ENCODE results near the gene SPINT2. TPM values are rescaled to one million over a fixed set of nuclear protein-coding genes. Genes with fewer than 3 reads are reported as not detected.
A peak's percentile ranks its signal among the peaks of the same experiment; 100 is the strongest.

SPINT2 gene
- total RNA-seq, 8 experiments from 2014 or later = 0.59 to 46.2 (median 24.6) TPM

DNA sequence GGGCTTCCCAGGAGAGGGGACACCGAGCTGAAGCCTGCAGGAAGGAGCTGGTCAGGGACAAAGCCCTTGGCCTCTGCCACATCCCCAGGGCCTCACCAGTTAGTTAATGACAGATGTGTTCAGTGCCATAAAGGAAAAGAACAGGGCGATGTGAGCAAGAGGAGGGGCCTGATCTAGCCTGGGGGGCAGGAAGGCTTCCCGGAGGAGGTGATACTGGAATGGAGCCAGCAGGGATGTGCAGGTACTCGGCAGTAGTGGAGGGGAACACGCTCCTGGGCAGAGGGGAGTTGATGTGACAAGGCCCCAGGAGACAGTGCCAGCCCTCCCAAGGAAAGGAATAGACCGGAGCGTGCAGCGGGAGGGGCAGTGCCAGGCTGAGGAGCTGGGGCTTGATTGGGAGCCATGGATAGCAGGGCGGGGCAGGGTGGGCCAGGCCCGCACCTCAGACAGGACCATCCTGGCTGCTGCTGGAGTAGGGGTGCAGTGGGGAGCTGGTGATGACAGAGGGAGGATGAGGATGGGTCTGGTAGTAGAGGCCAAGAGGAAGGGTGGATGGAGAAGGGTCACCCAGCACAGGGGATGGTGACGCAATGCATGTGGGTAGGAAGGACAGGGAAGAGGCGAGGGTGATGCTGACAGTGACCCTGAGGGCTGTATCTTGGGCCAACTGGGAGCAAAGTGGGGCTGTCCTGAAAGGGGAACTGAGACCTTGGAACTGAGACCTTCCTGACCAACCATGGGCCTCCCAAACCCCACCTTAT, 43.8 kb downstream of the SPINT2 start:
- no peak overlapping the region for H3K4me3 ChIP-seq
- 88 to 91% (median 90%) methylated on average over 2 to 9 of the region's 12 CpGs; no CpG with 5 or more reads in 7 of the 10 experiments for WGBS, 10 experiments
- peak overlapping the region in 1 of 2 donors; percentile 52 for H3K27ac ChIP-seq
- in situ Hi-C loops (cut with MboI; ENCODE audit: low pct_unique_long_range_greater_than_20kb in 2 of 9, low sequenced_read_pairs in 9 of 9, unreplicated experiment in 9 of 9) = no loop called here
- peaks cover 0 to 12% of the 10 kb centered on the region in 2 donors for H3K4me1 ChIP-seq (replicated peaks in 1 of 2)
- ATAC-seq (replicated peaks in 6 of 8) = no peak

GRCh38 chr19:38308926-38309614, 44.7 kb downstream of the SPINT2 start:
- 90 to 100% (median 100%) methylated on average over 2 to 3 of the region's 24 CpGs; no CpG with 5 or more reads in 6 of the 10 experiments for WGBS, 10 experiments

GRCh38 chr19:38309615-38310278, 45.4 kb downstream of the SPINT2 start:
- Histone ChIP-seq H3K4me3 (no peak overlapping the region), H3K4me1 (replicated peaks in 1 of 2) (peaks cover 9 to 10% of the 10 kb centered on the region in 2 donors), H3K27ac (no peak overlapping the region)
- no peak for ATAC-seq (replicated peaks in 6 of 8)
- WGBS, 10 experiments = no CpG with 5 or more reads among the region's 3 CpGs
- in situ Hi-C loops (cut with MboI; ENCODE audit: low pct_unique_long_range_greater_than_20kb in 2 of 9, low sequenced_read_pairs in 9 of 9, unreplicated experiment in 9 of 9) = no loop called here

More at GRCh38 chr19:38308926-38309614, 44.7 kb downstream of the SPINT2 start:
- H3K27ac ChIP-seq = no peak overlapping the region
- in situ Hi-C loops (cut with MboI; ENCODE audit: low pct_unique_long_range_greater_than_20kb in 2 of 9, low sequenced_read_pairs in 9 of 9, unreplicated experiment in 9 of 9) = no loop called here
- no peak overlapping the region for H3K4me3 ChIP-seq
- no peak for ATAC-seq (replicated peaks in 6 of 8)
- H3K4me1 ChIP-seq (replicated peaks in 1 of 2) = peaks cover 7 to 12% of the 10 kb centered on the region in 2 donors

- no peak overlapping the region for H3K4me3 ChIP-seq
- H3K27ac ChIP-seq = no peak overlapping the region
- peaks cover 8 to 12% of the 10 kb centered on the region in 2 donors for H3K4me1 ChIP-seq (replicated peaks in 1 of 2)
- 57 to 80% (median 71%) methylated on average over 1 of the region's 2 CpGs; no CpG with 5 or more reads in 7 of the 10 experiments for WGBS, 10 experiments
- no peak for ATAC-seq (replicated peaks in 6 of 8)
- in situ Hi-C loops (cut with MboI; ENCODE audit: low pct_unique_long_range_greater_than_20kb in 2 of 9, low sequenced_read_pairs in 9 of 9, unreplicated experiment in 9 of 9) = no loop called here
These were observed 45.9 kb downstream of the SPINT2 start for GRCh38 chr19:38310279-38310670.

DNA sequence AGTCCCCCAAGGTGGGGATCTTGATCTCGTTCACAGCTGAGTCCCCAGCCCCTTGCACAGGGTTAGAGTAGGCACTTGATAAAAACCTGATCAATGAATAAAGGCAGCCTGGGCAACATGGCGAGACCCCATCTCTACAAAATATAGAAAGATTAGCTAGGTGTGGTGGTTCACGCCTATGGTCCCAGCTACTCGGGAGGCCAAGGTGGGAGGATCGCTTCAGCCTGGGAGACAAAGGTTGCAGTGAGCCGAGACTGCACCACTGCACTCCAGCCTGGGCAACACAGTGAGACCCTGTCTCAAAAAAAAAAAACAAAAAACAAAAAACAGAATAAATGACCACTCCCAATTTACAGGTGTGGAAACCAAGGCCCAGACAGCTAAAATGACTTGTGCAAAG, 46.6 kb downstream of the SPINT2 start:
- H3K4me1 ChIP-seq (replicated peaks in 1 of 2) = peaks cover 3 to 12% of the 10 kb centered on the region in 2 donors
- in situ Hi-C loops (cut with MboI; ENCODE audit: low pct_unique_long_range_greater_than_20kb in 2 of 9, low sequenced_read_pairs in 9 of 9, unreplicated experiment in 9 of 9) = no loop called here
- H3K4me3 ChIP-seq = no peak overlapping the region
- H3K27ac ChIP-seq = no peak overlapping the region
- 80 to 100% (median 93%) methylated on average over 1 to 5 of the region's 6 CpGs; no CpG with 5 or more reads in 5 of the 10 experiments for WGBS, 10 experiments
- ATAC-seq (replicated peaks in 6 of 8) = no peak

- in situ Hi-C loops (cut with MboI; ENCODE audit: low pct_unique_long_range_greater_than_20kb in 2 of 9, low sequenced_read_pairs in 9 of 9, unreplicated experiment in 9 of 9) = no loop called here
- Histone ChIP-seq H3K27ac (peak within 1 kb of the TSS; percentile 76), H3K4me1 (replicated peaks in 1 of 2) (peaks cover 10 to 12% of the 10 kb centered on the region in 2 donors), H3K4me3 (peak within 1 kb of the TSS; percentile 44 to 66 (median 51))
- 0 to 35% (median 3%) methylated on average over 2 to 13 of the region's 64 CpGs; no CpG with 5 or more reads in 3 of the 10 experiments for WGBS, 10 experiments
- peak; percentile 73 to 95 (median 92) for ATAC-seq (replicated peaks in 6 of 8)
These were observed 51.5 kb downstream of the SPINT2 start, which contains the start of gene YIF1B for GRCh38 chr19:38315657-38316476. TSS of gene YIF1B (minus strand) at chr19:38315947. CDS start at chr19:38315917, 30 bp downstream.

DNA sequence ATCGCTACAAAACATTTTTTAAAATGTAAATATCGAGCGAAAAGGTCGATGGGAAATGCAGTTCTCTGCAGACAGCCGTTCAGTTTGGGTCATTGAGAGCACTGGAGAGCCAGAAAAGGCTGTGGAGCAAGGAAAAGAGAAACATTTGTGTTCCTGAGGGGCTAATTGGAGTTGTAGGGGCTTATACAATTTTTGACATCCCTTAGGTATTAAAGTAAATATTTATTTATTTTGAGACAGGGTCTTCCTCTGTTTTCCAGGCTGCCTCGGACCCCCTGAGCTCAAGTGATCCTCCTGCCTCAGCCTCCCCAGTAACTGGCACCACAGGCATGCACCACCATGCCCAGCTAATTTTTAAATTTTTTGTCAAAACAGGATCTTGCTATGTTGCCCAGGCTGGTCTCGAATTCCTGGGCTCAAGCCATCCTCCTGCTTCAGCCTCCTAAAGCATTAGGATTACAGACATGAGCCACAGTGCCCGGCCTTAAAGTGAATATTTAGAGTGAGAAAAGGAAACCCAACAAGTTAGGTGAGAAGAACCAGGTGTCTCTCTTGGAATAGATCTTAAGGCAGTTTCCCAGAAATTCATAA, 52.2 kb downstream of the SPINT2 start:
- in situ Hi-C loops (cut with MboI; ENCODE audit: low pct_unique_long_range_greater_than_20kb in 2 of 9, low sequenced_read_pairs in 9 of 9, unreplicated experiment in 9 of 9) = no loop called here
- H3K27ac ChIP-seq = peak overlapping the region; percentile 76
- H3K4me1 ChIP-seq (replicated peaks in 1 of 2) = peaks cover 10 to 12% of the 10 kb centered on the region in 2 donors
- peak overlapping the region; percentile 44 to 66 (median 51) for H3K4me3 ChIP-seq
- no peak for ATAC-seq (replicated peaks in 6 of 8)
- 0 to 100% (median 26%) methylated on average over 1 to 7 of the region's 8 CpGs for WGBS, 10 experiments

GRCh38 chr19:38317104-38317612, 52.8 kb downstream of the SPINT2 start:
- no peak overlapping the region for H3K4me3 ChIP-seq
- peaks cover 10 to 12% of the 10 kb centered on the region in 2 donors for H3K4me1 ChIP-seq (replicated peaks in 1 of 2)
- ATAC-seq (replicated peaks in 6 of 8) = no peak
- WGBS, 10 experiments = 20 to 100% (median 85%) methylated on average over 1 to 9 of the region's 11 CpGs; no CpG with 5 or more reads in 2 of the 10 experiments
- H3K27ac ChIP-seq = no peak overlapping the region
- in situ Hi-C loops (cut with MboI; ENCODE audit: low pct_unique_long_range_greater_than_20kb in 2 of 9, low sequenced_read_pairs in 9 of 9, unreplicated experiment in 9 of 9) = no loop called here

- H3K4me3 ChIP-seq = no peak overlapping the region
- no peak overlapping the region for H3K27ac ChIP-seq
- in situ Hi-C loops (cut with MboI; ENCODE audit: low pct_unique_long_range_greater_than_20kb in 2 of 9, low sequenced_read_pairs in 9 of 9, unreplicated experiment in 9 of 9) = no loop called here
- ATAC-seq (replicated peaks in 6 of 8) = no peak
- WGBS, 10 experiments = 40 to 89% (median 80%) methylated on average over 1 to 5 of the region's 6 CpGs; no CpG with 5 or more reads in 6 of the 10 experiments
- H3K4me1 ChIP-seq (replicated peaks in 1 of 2) = peaks cover 9 to 10% of the 10 kb centered on the region in 2 donors
These were observed 54.3 kb downstream of the SPINT2 start for GRCh38 chr19:38318660-38319059.

- in situ Hi-C loops (cut with MboI; ENCODE audit: low pct_unique_long_range_greater_than_20kb in 2 of 9, low sequenced_read_pairs in 9 of 9, unreplicated experiment in 9 of 9) = loop anchor here in 1 of 9 experiments (10.0 kb wide), 1 partner anchor 415 kb away; the partner anchor contains the start of genes SIPA1L3 and WDR87
- Histone ChIP-seq H3K4me3 (peak within 1 kb of the TSS; percentile 30 to 40 (median 36)), H3K27ac (no peak within 1 kb of the TSS), H3K4me1 (replicated peaks in 1 of 2) (peaks cover 5 to 10% of the 10 kb centered on the region in 2 donors)
- WGBS, 10 experiments = 0 to 30% (median 13%) methylated on average over 1 to 18 of the region's 76 CpGs; no CpG with 5 or more reads in 3 of the 10 experiments
- ATAC-seq (replicated peaks in 6 of 8) = peak; percentile 3 to 21 (median 8)
These were observed 55.3 kb downstream of the SPINT2 start, which contains the start of gene KCNK6 for GRCh38 chr19:38319421-38320258. TSS of gene KCNK6 (plus strand) at chr19:38319845. CDS start at chr19:38319951, 106 bp downstream.

- WGBS, 10 experiments = 60 to 70% methylated on average over 1 to 2 of the region's 3 CpGs; no CpG with 5 or more reads in 8 of the 10 experiments
- no peak for ATAC-seq (replicated peaks in 6 of 8)
- Histone ChIP-seq H3K4me3 (no peak overlapping the region), H3K4me1 (replicated peaks in 1 of 2) (peaks cover 0 to 7% of the 10 kb centered on the region in 2 donors), H3K27ac (no peak overlapping the region)
- in situ Hi-C loops (cut with MboI; ENCODE audit: low pct_unique_long_range_greater_than_20kb in 2 of 9, low sequenced_read_pairs in 9 of 9, unreplicated experiment in 9 of 9) = loop anchor here in 1 of 9 experiments (10.0 kb wide), 1 partner anchor 416 kb away; the partner anchor contains the start of genes SIPA1L3 and WDR87
These were observed 56.6 kb downstream of the SPINT2 start for GRCh38 chr19:38320969-38321339.
